Keratinocyte (primary cell): ENCODE data around the gene ADM.

Experiments
- CTCF ChIP-seq, 3 experiments: IDR thresholded peaks in 1 of 3; conservative IDR thresholded peaks in 1 of 3; optimal IDR thresholded peaks in 1 of 3; 2 replicates in 2 of 3; 3 replicates in 1 of 3; pipeline versions ENCODE3 to v1.5.1; 2011; ENCODE audit warnings: low read length in 3 of 3, mild to moderate bottlenecking in 3 of 3, moderate library complexity in 2 of 3, control low read depth in 1 of 3, inconsistent platforms in 1 of 3; ENCODE audit not compliant: insufficient read depth in 2 of 3; ENCODE audit errors: extremely low read depth in 1 of 3
- EZH2 ChIP-seq: IDR thresholded peaks from one replicate; pipeline ENCODE4 v1.6.1; 2012; ENCODE audit warnings: inconsistent platforms, mild to moderate bottlenecking, low read length, moderate library complexity

- TF ChIP-seq EZH2 (no peak), CTCF (optimal IDR thresholded peaks at IDR 0.05 in 1 of 3, IDR thresholded peaks at IDR 0.05 in 1 of 3, conservative IDR thresholded peaks at IDR 0.05 in 1 of 3; ENCODE audit: extremely low read depth in 1 of 3, insufficient read depth in 2 of 3, low read length in 3 of 3) (no peak)
Measured at GRCh38 chr11:10307022-10307399, 2.1 kb downstream of the ADM start.
